Activated CD8-positive, alpha-beta memory T cell treated with anti-CD3 and anti-CD28 coated beads, Interleukin-2, amount 10 ng/mL, durations not matched to agents 7 days and 5 days (primary cell): ENCODE data around the gene NXPH3. TPM values are rescaled to one million over a fixed set of nuclear protein-coding genes. Genes with fewer than 3 reads are reported as not detected.
A peak's percentile ranks its signal among the peaks of the same experiment; 100 is the strongest.

Experiments used
- ATAC-seq: fragments of 150-1000 bp; cut with Tn5 transposase; one replicate; pipeline ENCODE4 v1.10.0; 2021; ENCODE audit warnings: moderate library complexity
- CTCF ChIA-PET: fragments of 350-600 bp; sonication (Branson Sonifier 250); formaldehyde crosslinking; loops from one replicate; lab custom pipeline; 2021; ENCODE audit warnings: antibody characterized with exemption; lab: Charles Lee
- DNase-seq: peaks from one replicate; pipeline ENCODE4 v3.0.0-alpha.2; 2020
- H3K27ac Mint-ChIP-seq: one replicate; pipeline ENCODE4 v1.8.0; 2021; ENCODE audit warnings: mild to moderate bottlenecking, mixed read lengths
- H3K27me3 Mint-ChIP-seq: one replicate; pipeline ENCODE4 v1.8.0; 2021; ENCODE audit warnings: mixed read lengths
- H3K36me3 Mint-ChIP-seq: one replicate; pipeline ENCODE4 v1.8.0; 2021; ENCODE audit warnings: mild to moderate bottlenecking, mixed read lengths
- H3K4me1 Mint-ChIP-seq: one replicate; pipeline ENCODE4 v1.8.0; 2021; ENCODE audit warnings: mixed read lengths
- H3K4me3 Mint-ChIP-seq: one replicate; pipeline ENCODE4 v1.8.0; 2021; ENCODE audit warnings: mild to moderate bottlenecking, moderate library complexity, mixed read lengths
- H3K9me3 Mint-ChIP-seq: one replicate; pipeline ENCODE4 v1.8.0; 2022; ENCODE audit warnings: low read depth, mixed read lengths
- total RNA-seq, 2 experiments: library from RNA; stranded (reverse); gene quantifications; one replicate each; pipeline ENCODE4 v1.2.3, GENCODE V29; 2021

The NXPH3 gene
- total RNA-seq, 2 experiments from 2014 or later, result 0.09 TPM; not detected in 1

DNA sequence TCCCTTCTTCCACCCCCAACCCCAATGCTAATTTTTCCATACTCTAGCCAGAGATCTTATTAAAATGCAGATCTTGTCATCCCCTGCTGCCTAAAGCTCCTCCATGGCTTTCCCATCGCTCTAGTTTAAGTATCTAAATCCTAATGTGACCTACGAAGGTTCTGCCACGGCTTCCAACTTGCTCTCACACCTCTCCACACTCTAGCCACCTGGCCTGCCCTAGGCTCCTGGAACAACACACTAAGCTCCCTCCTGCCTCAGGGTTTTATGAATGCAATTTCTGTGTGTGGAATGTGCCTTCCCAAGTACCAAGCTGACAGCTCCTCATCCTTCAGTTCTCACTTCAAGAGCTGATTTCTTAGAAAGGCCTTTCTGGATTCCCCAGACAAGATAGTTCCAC is 16.6 kb downstream of the NXPH3 start:
- H3K27ac Mint-ChIP-seq, result no peak overlapping the region
- H3K4me1 Mint-ChIP-seq, result peaks cover 3% of the 10 kb centered on the region
- peaks cover 5% of the 10 kb centered on the region for H3K36me3 Mint-ChIP-seq
- no peak for ATAC-seq
- H3K9me3 Mint-ChIP-seq, result no peaks in the 10 kb centered on the region
- no peaks in the 10 kb centered on the region for H3K27me3 Mint-ChIP-seq
- CTCF ChIA-PET, result no interaction called here
- DNase-seq, result no peak
- no peak overlapping the region for H3K4me3 Mint-ChIP-seq

DNA sequence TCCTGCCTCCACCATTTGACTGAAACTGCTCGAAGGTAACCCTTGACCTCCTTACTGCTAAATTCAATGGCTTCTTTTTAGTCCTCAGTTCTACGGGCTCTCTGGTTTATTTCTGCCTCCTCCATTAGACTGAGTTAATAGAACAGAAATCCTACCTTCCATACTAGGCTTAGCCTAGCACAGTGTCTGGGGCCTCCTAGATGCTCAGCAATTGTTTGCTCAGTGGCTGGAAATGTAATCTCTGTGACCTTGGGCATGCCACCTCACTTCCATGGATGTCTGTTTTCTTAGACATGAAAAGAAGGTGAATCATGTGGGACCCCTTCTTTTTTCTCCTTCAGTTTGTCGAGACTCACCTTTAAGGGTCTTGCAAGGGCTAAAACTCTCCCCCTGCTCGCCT is 19.7 kb downstream of the NXPH3 start:
- CTCF ChIA-PET, result interaction anchor here (1.7 kb wide), 1 partner anchor 112 kb away, joined by 3 read pairs; the partner anchor contains the start of gene SLC35B1
- Mint-ChIP-seq H3K9me3 (no peaks in the 10 kb centered on the region), H3K4me3 (no peak overlapping the region), H3K36me3 (peaks cover 11% of the 10 kb centered on the region), H3K4me1 (no peaks in the 10 kb centered on the region), H3K27me3 (no peaks in the 10 kb centered on the region), H3K27ac (no peak overlapping the region)
- no peak for ATAC-seq
- DNase-seq, result no peak

GRCh38 chr17:49595980-49596379 is 20.3 kb downstream of the NXPH3 start:
- no peak overlapping the region for H3K27ac Mint-ChIP-seq
- H3K4me1 Mint-ChIP-seq, result no peaks in the 10 kb centered on the region
- peaks cover 12% of the 10 kb centered on the region for H3K36me3 Mint-ChIP-seq
- H3K27me3 Mint-ChIP-seq, result no peaks in the 10 kb centered on the region
- no peak for DNase-seq
- H3K4me3 Mint-ChIP-seq, result no peak overlapping the region
- H3K9me3 Mint-ChIP-seq, result no peaks in the 10 kb centered on the region
- no peak for ATAC-seq
- CTCF ChIA-PET, result no interaction called here

- peaks cover 15% of the 10 kb centered on the region for H3K36me3 Mint-ChIP-seq
- no peaks in the 10 kb centered on the region for H3K27me3 Mint-ChIP-seq
- no peak overlapping the region for H3K4me3 Mint-ChIP-seq
These were observed 21.1 kb downstream of the NXPH3 start for GRCh38 chr17:49596613-49597244.

DNA sequence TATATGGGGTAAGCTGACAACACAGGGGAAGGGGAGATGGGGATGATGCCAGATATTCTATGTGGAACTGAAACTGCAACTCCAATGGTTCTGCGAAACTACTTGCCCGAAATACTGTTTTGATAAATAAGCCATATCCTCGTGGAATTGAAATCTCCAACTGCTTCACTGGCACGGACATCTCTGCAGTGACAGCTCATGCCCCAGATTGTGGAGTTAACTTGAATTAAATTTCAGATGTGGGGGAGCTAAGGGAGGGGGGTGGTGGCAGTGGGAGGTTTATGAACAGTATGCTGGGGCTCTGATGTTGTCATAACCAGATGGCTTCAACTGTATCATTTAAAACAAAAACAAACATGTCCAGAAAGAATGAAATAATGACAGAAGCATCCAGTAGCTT is 21.8 kb downstream of the NXPH3 start:
- ATAC-seq (no peak), DNase-seq (no peak)
- Mint-ChIP-seq H3K4me3 (no peak overlapping the region), H3K36me3 (peaks cover 17% of the 10 kb centered on the region), H3K27me3 (no peaks in the 10 kb centered on the region), H3K9me3 (no peaks in the 10 kb centered on the region), H3K27ac (no peak overlapping the region), H3K4me1 (no peaks in the 10 kb centered on the region)
- CTCF ChIA-PET, result interaction anchor here (0.6 to 2.4 kb wide), 7 partner anchors 16 to 355 kb away, joined by 3 to 12 read pairs (median 3); no protein-coding TSS in a partner anchor

More at GRCh38 chr17:49596613-49597244, 21.1 kb downstream of the NXPH3 start:
- ATAC-seq, result no peak
- H3K27ac Mint-ChIP-seq, result no peak overlapping the region
- no peaks in the 10 kb centered on the region for H3K4me1 Mint-ChIP-seq
- CTCF ChIA-PET, result interaction anchor here (0.6 to 2.4 kb wide), 5 partner anchors 17 to 356 kb away, joined by 3 to 12 read pairs (median 3); no protein-coding TSS in a partner anchor
- no peaks in the 10 kb centered on the region for H3K9me3 Mint-ChIP-seq
- no peak for DNase-seq

DNA sequence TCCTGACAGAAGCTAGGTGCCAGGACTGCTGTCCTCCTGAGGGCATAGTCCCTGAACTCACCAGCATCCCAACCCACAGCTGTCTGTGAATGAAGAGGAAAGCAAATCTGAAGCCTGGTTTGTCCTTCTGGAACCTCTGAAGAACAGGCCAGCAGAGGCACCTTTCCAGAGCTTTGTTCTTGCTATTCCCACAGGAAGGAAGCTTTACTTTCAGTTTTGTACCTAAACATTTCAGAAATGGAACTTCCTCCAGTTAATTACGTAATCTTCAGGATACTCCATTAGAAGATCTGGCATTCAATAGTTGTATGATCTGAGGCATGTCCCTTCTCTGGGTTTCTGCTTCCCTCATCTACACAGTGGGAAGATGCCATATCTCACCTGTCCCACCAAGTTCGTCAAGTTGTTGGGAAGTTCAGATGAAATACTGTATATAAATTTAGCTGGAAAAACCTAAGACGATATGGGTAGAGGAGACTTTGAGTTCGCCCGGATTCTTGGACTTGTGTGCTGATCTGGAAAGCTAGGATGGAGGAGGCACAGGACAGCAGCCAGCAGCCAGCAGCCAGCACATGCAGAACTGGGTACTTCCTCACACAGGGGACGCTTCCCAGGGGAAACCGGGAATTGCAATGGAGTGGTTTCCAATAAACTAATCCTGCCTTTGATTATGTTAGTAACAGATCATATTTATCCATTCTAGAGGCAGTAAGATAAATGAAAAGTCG is 22.4 kb downstream of the NXPH3 start:
- no peaks in the 10 kb centered on the region for H3K9me3 Mint-ChIP-seq
- CTCF ChIA-PET, result interaction anchor here (0.9 to 2.4 kb wide), 6 partner anchors 16 to 354 kb away, joined by 3 to 12 read pairs (median 3); no protein-coding TSS in a partner anchor
- peaks cover 22% of the 10 kb centered on the region for H3K36me3 Mint-ChIP-seq
- peaks cover 5% of the 10 kb centered on the region for H3K4me1 Mint-ChIP-seq
- H3K27me3 Mint-ChIP-seq, result no peaks in the 10 kb centered on the region
- ATAC-seq, result no peak
- no peak overlapping the region for H3K27ac Mint-ChIP-seq
- DNase-seq, result no peak
- H3K4me3 Mint-ChIP-seq, result no peak overlapping the region

DNA sequence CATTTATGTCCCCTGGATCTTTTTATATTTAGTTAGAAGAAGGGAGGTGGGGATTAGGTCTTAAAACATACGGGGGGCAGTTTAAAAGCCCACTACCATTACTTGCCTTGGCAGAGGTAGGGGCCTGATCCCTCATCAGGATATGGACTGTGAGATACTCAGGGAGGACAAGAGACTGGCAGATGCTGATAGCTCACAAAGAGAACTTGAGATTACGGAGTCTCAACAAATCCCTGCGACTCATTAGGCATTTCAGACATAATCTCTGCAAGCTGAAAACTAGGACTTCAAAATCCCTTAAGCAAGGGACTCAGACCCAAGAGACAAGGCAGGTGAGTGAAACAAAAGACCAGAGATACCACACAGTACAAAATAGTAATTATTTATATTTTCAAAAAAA is 23.2 kb downstream of the NXPH3 start:
- CTCF ChIA-PET, result interaction anchor here (2.4 kb wide), 1 partner anchor 43 kb away, joined by 12 read pairs; no protein-coding TSS in a partner anchor
- Mint-ChIP-seq H3K9me3 (no peaks in the 10 kb centered on the region), H3K36me3 (peaks cover 22% of the 10 kb centered on the region), H3K4me3 (no peak overlapping the region), H3K4me1 (peaks cover 7% of the 10 kb centered on the region), H3K27ac (no peak overlapping the region), H3K27me3 (no peaks in the 10 kb centered on the region)
- ATAC-seq, result no peak
- no peak for DNase-seq

DNA sequence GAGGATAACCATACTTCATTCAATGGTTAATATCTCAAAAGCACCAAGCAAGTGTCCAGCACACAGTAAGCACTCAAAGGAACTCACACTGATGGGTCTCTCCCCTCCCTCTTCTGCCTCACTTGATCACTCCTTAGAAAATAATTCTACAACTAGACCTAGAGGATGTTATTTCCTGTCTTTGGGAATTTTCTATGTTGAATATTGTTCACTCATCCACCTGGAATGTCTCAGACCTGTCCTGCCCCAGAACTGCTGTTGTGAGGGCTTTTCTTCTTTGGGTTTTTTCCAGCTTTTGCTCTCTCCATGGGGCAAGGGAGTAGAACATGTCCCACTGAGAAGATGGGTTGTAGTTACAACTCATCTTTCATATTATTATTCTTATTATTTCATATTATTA is 25.3 kb downstream of the NXPH3 start:
- no peak for DNase-seq
- no peak overlapping the region for H3K4me3 Mint-ChIP-seq
- H3K4me1 Mint-ChIP-seq, result peaks cover 7% of the 10 kb centered on the region
- H3K27me3 Mint-ChIP-seq, result no peaks in the 10 kb centered on the region
- CTCF ChIA-PET, result interaction anchor here (1.0 to 1.4 kb wide), 2 partner anchors 33 to 95 kb away, joined by 3 to 5 read pairs; no protein-coding TSS in a partner anchor
- peaks cover 25% of the 10 kb centered on the region for H3K36me3 Mint-ChIP-seq
- H3K27ac Mint-ChIP-seq, result no peak overlapping the region
- no peak for ATAC-seq
- H3K9me3 Mint-ChIP-seq, result no peaks in the 10 kb centered on the region

GRCh38 chr17:49602783-49603182 is 27.1 kb downstream of the NXPH3 start:
- no peak for ATAC-seq
- Mint-ChIP-seq H3K27me3 (no peaks in the 10 kb centered on the region), H3K36me3 (peaks cover 30% of the 10 kb centered on the region), H3K4me1 (peaks cover 7% of the 10 kb centered on the region), H3K4me3 (no peak overlapping the region), H3K9me3 (no peaks in the 10 kb centered on the region), H3K27ac (peak overlapping the region; percentile 45)
- no peak for DNase-seq
- CTCF ChIA-PET, result interaction anchor here (0.9 to 2.1 kb wide), 5 partner anchors 29 to 93 kb away, joined by 3 to 7 read pairs (median 3); no protein-coding TSS in a partner anchor

DNA sequence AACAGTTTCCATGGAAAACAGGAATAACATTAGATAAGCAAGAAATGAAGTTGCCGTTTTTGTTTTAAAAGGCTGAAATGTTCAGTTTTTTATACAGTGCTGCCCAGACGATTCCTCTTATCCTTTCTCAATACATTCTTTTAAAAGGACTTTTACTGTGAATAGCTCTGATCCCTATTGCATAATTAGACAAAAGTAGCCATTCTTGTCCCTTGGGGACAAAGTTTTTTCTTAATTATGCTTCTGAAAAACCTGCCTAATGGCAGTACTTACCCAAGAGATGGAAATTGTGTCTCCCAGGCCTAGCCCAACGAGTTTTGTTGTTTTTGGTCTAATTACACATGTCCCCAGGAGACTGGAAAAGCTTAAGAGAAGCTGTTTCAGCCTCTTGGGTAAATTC is 27.6 kb downstream of the NXPH3 start:
- Mint-ChIP-seq H3K36me3 (peaks cover 28% of the 10 kb centered on the region), H3K9me3 (no peaks in the 10 kb centered on the region), H3K27ac (no peak overlapping the region), H3K4me1 (peaks cover 7% of the 10 kb centered on the region), H3K27me3 (no peaks in the 10 kb centered on the region), H3K4me3 (no peak overlapping the region)
- DNase-seq (no peak), ATAC-seq (no peak)
- CTCF ChIA-PET, result interaction anchor here (1.3 to 2.1 kb wide), 3 partner anchors 34 to 92 kb away, joined by 3 to 7 read pairs (median 5); no protein-coding TSS in a partner anchor

DNA sequence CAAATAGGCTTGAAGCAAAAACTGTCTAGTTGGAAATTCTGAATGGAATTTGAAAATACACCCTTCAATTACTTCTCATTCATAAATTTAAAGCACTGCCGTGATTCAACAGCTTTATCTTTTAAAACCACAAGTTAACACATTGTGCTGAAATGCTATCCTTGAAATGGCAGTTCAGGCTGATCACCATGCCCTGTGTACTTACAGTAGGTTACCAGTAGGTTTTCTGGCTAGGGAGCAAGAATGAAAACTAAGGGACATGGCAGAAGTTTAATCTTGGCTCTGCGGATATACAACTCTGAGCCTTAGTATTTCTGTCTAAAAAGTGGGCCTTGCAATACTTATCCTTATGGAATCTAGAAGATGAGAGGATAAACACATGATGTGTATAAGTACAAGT is 28.0 kb downstream of the NXPH3 start:
- Mint-ChIP-seq H3K4me3 (no peak overlapping the region), H3K36me3 (peaks cover 27% of the 10 kb centered on the region), H3K27ac (no peak overlapping the region), H3K9me3 (no peaks in the 10 kb centered on the region), H3K27me3 (no peaks in the 10 kb centered on the region), H3K4me1 (peaks cover 7% of the 10 kb centered on the region)
- no peak for ATAC-seq
- no peak for DNase-seq
- CTCF ChIA-PET, result interaction anchor here (1.4 to 2.1 kb wide), 2 partner anchors 34 to 46 kb away, joined by 5 to 7 read pairs; no protein-coding TSS in a partner anchor

DNA sequence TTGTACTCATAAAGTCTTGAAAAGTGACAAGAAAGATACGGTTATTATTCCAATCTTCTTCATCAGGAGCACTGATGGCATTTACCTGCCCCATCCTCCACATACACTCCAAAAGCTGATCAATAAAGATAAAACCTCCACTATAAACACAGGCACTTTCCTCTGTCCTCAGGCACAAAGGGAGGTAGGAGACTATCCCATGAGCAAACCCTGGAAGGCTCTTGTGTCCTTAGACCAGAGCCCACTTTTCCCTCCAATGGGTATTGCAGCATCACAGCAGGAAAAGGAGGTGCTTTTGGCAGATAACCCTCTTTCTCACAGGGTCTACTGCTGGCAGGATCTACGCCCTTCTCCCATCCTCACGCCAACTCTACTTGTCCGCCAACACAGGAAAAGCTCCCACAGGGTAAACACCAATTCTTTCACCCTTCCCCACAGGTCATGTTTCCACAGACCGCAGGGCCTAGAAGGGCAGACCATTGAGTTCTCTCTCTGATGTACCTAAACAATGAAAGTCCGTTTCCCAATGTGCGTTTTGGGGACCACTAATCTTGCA is 28.7 kb downstream of the NXPH3 start:
- Mint-ChIP-seq H3K27ac (no peak overlapping the region), H3K9me3 (no peaks in the 10 kb centered on the region), H3K4me1 (peaks cover 7% of the 10 kb centered on the region), H3K36me3 (peaks cover 29% of the 10 kb centered on the region), H3K27me3 (no peaks in the 10 kb centered on the region), H3K4me3 (no peak overlapping the region)
- DNase-seq, result no peak
- CTCF ChIA-PET, result interaction anchor here (1.4 kb wide), 1 partner anchor 47 kb away, joined by 5 read pairs; no protein-coding TSS in a partner anchor
- ATAC-seq, result no peak

- no peaks in the 10 kb centered on the region for H3K4me1 Mint-ChIP-seq
- H3K27me3 Mint-ChIP-seq, result no peaks in the 10 kb centered on the region
- H3K9me3 Mint-ChIP-seq, result no peaks in the 10 kb centered on the region
- ATAC-seq, result no peak
- CTCF ChIA-PET, result interaction anchor here (0.9 kb wide), 1 partner anchor 386 kb away, joined by 3 read pairs; no protein-coding TSS in a partner anchor
- no peak for DNase-seq
- H3K4me3 Mint-ChIP-seq, result no peak overlapping the region
- H3K36me3 Mint-ChIP-seq, result peaks cover 28% of the 10 kb centered on the region
- no peak overlapping the region for H3K27ac Mint-ChIP-seq
These were observed 35.4 kb downstream of the NXPH3 start for GRCh38 chr17:49610883-49611584.
